ENCODE results near the gene ARHGEF11.

GRCh38 chr1:156887734-156888133 is 157.8 kb downstream of the ARHGEF11 start:
- TF ChIP-seq FOXM1 (IDR thresholded peaks at IDR 0.05; ENCODE audit: borderline replicate concordance) (no peak), FOXA1 (IDR thresholded peaks at IDR 0.05) (no peak), BHLHE40 (IDR thresholded peaks at IDR 0.05; ENCODE audit: borderline replicate concordance) (no peak), TARDBP (IDR thresholded peaks at IDR 0.05) (no peak), ZNF384 (IDR thresholded peaks at IDR 0.05) (no peak), ELF4 (IDR thresholded peaks at IDR 0.05) (no peak), PKNOX1 (IDR thresholded peaks at IDR 0.05) (no peak), CTBP1 (IDR thresholded peaks at IDR 0.05; ENCODE audit: borderline replicate concordance) (no peak), L3MBTL2 (conservative IDR thresholded peaks at IDR 0.05) (no peak), SP1 (IDR thresholded peaks at IDR 0.05) (no peak)
